Measurements from ENCODE around the gene CAMK2N2. TPM values are rescaled to one million over a fixed set of nuclear protein-coding genes. Genes with fewer than 3 reads are reported as not detected.

Gene CAMK2N2
- total RNA-seq, 1 experiment from 2014 or later = 0.66 TPM

GRCh38 chr3:184257083-184257915 lies 4.1 kb downstream of the CAMK2N2 start:
- DNase-seq = no peak
- peaks cover 9% of the 10 kb centered on the region; the same call in 1 of the 2 replicates for H3K4me1 ChIP-seq
- H3K27ac Mint-ChIP-seq (ENCODE audit: unreplicated experiment) = no peak overlapping the region
- no peak for TF ChIP-seq CTCF (IDR thresholded peaks at IDR 0.05; ENCODE audit: insufficient read depth in 1 of 2, low read depth in 1 of 2, low read length in 1 of 2, severe bottlenecking in 1 of 2, unreplicated experiment in 1 of 2)
- peaks cover 11% of the 10 kb centered on the region for H3K27me3 Mint-ChIP-seq (ENCODE audit: insufficient read depth, unreplicated experiment)
- H3K36me3 Mint-ChIP-seq (ENCODE audit: insufficient read depth, unreplicated experiment) = peaks cover 26% of the 10 kb centered on the region
- no peak overlapping the region for H3K4me3 Mint-ChIP-seq (ENCODE audit: unreplicated experiment)
- no peaks in the 10 kb centered on the region for H3K9me3 ChIP-seq
- no TSS peak for BruUV-seq (replicated peaks)
- no peak overlapping the region for H3K4me3 ChIP-seq (ENCODE audit: low read depth, low read length)
- CTCF ChIA-PET = no interaction called here
- no peaks in the 10 kb centered on the region for H3K36me3 ChIP-seq (ENCODE audit: control insufficient read depth, insufficient read depth, low read length)
- POLR2A ChIA-PET = no interaction called here
- no peaks in the 10 kb centered on the region for H3K9me3 Mint-ChIP-seq (ENCODE audit: unreplicated experiment)
- H3K4me1 Mint-ChIP-seq (ENCODE audit: low read depth, unreplicated experiment) = peaks cover 6% of the 10 kb centered on the region
- intact Hi-C loops (cut with micrococcal nuclease; ENCODE audit: unreplicated experiment) = no loop called here
- H3K27me3 ChIP-seq (replicated peaks; ENCODE audit: control insufficient read depth, insufficient read depth, low read length) = peaks cover 4% of the 10 kb centered on the region

- CTCF ChIA-PET = no interaction called here
- no peaks in the 10 kb centered on the region for H3K9me3 ChIP-seq
- no peaks in the 10 kb centered on the region for H3K4me1 Mint-ChIP-seq (ENCODE audit: low read depth, unreplicated experiment)
- H3K4me3 Mint-ChIP-seq (ENCODE audit: unreplicated experiment) = no peak overlapping the region
- intact Hi-C loops (cut with micrococcal nuclease; ENCODE audit: unreplicated experiment) = no loop called here
- POLR2A ChIA-PET = no interaction called here
- H3K27me3 Mint-ChIP-seq (ENCODE audit: insufficient read depth, unreplicated experiment) = peaks cover 5% of the 10 kb centered on the region
- no peak for TF ChIP-seq CTCF (IDR thresholded peaks at IDR 0.05; ENCODE audit: insufficient read depth in 1 of 2, low read depth in 1 of 2, low read length in 1 of 2, severe bottlenecking in 1 of 2, unreplicated experiment in 1 of 2)
- no TSS peak for BruUV-seq (replicated peaks)
- H3K9me3 Mint-ChIP-seq (ENCODE audit: unreplicated experiment) = no peaks in the 10 kb centered on the region
- no peak overlapping the region for H3K4me3 ChIP-seq (ENCODE audit: low read depth, low read length)
- H3K36me3 ChIP-seq (ENCODE audit: control insufficient read depth, insufficient read depth, low read length) = no peaks in the 10 kb centered on the region
- peaks cover 4% of the 10 kb centered on the region; the same call in 1 of the 2 replicates for H3K4me1 ChIP-seq
- no peak for DNase-seq
- H3K27ac Mint-ChIP-seq (ENCODE audit: unreplicated experiment) = no peak overlapping the region
- peaks cover 2% of the 10 kb centered on the region for H3K27me3 ChIP-seq (replicated peaks; ENCODE audit: control insufficient read depth, insufficient read depth, low read length)
- peaks cover 17% of the 10 kb centered on the region for H3K36me3 Mint-ChIP-seq (ENCODE audit: insufficient read depth, unreplicated experiment)
Measured at GRCh38 chr3:184255291-184256039, 5.9 kb downstream of the CAMK2N2 start.

GRCh38 chr3:184250167-184250828 lies 11.1 kb downstream of the CAMK2N2 start:
- ChIA-PET POLR2A (no interaction called here), CTCF (interaction anchor here (1.0 kb wide), 2 partner anchors 10 to 76 kb away, joined by 4 to 5 read pairs; no protein-coding TSS in a partner anchor)
- no peaks in the 10 kb centered on the region for H3K9me3 Mint-ChIP-seq (ENCODE audit: unreplicated experiment)
- Histone ChIP-seq H3K27me3 (replicated peaks; ENCODE audit: control insufficient read depth, insufficient read depth, low read length) (no peaks in the 10 kb centered on the region), H3K4me3 (ENCODE audit: low read depth, low read length) (peak overlapping the region; percentile 89), H3K36me3 (ENCODE audit: control insufficient read depth, insufficient read depth, low read length) (no peaks in the 10 kb centered on the region), H3K4me1 (no peaks in the 10 kb centered on the region), H3K9me3 (no peaks in the 10 kb centered on the region)
- peak; percentile 93 for DNase-seq
- peak overlapping the region; percentile 96 for H3K27ac Mint-ChIP-seq (ENCODE audit: unreplicated experiment)
- TF ChIP-seq CTCF (IDR thresholded peaks at IDR 0.05; ENCODE audit: insufficient read depth in 1 of 2, low read depth in 1 of 2, low read length in 1 of 2, severe bottlenecking in 1 of 2, unreplicated experiment in 1 of 2) = peak; percentile 74 to 92
- no peaks in the 10 kb centered on the region for H3K27me3 Mint-ChIP-seq (ENCODE audit: insufficient read depth, unreplicated experiment)
- H3K36me3 Mint-ChIP-seq (ENCODE audit: insufficient read depth, unreplicated experiment) = peaks cover 16% of the 10 kb centered on the region
- H3K4me3 Mint-ChIP-seq (ENCODE audit: unreplicated experiment) = peak overlapping the region; percentile 89
- intact Hi-C loops (cut with micrococcal nuclease; ENCODE audit: unreplicated experiment) = loop anchor here (1.0 kb wide), 1 partner anchor 12 kb away; no protein-coding TSS in a partner anchor
- H3K4me1 Mint-ChIP-seq (ENCODE audit: low read depth, unreplicated experiment) = no peaks in the 10 kb centered on the region
- BruUV-seq (replicated peaks) = no TSS peak

All from Caco-2 (cell line).